ENCODE measurements around the gene GALNT18.
A peak's percentile ranks its signal among the peaks of the same experiment; 100 is the strongest.

The GALNT18 gene

GRCh38 chr11:11260903-11261302 is 360.9 kb downstream of the GALNT18 start:
- no peak for DNase-seq

- DNase-seq, result no peak
Observed at GRCh38 chr11:11253995-11254394, 367.8 kb downstream of the GALNT18 start.

- DNase-seq, result no peak
Observed at GRCh38 chr11:11253497-11253896, 368.3 kb downstream of the GALNT18 start.

GRCh38 chr11:11252403-11252802 is 369.4 kb downstream of the GALNT18 start:
- DNase-seq, result no peak

- DNase-seq, result no peak
Observed at GRCh38 chr11:11251394-11251970, 370.3 kb downstream of the GALNT18 start.

GRCh38 chr11:11250470-11250869 is 371.3 kb downstream of the GALNT18 start:
- no peak for DNase-seq

- DNase-seq, result no peak
Observed at GRCh38 chr11:11247576-11247975, 374.2 kb downstream of the GALNT18 start.

GRCh38 chr11:11247086-11247485 is 374.7 kb downstream of the GALNT18 start:
- DNase-seq, result no peak

GRCh38 chr11:11246166-11246565 is 375.6 kb downstream of the GALNT18 start:
- DNase-seq, result no peak

- DNase-seq, result no peak
Observed at GRCh38 chr11:11245453-11245852, 376.4 kb downstream of the GALNT18 start.

GRCh38 chr11:11244470-11245080 is 377.2 kb downstream of the GALNT18 start:
- no peak for DNase-seq

GRCh38 chr11:11243590-11244469 is 378.0 kb downstream of the GALNT18 start:
- peak; percentile 12 for DNase-seq

GRCh38 chr11:11243209-11243589 is 378.6 kb downstream of the GALNT18 start:
- DNase-seq, result no peak

- DNase-seq, result no peak
Observed at GRCh38 chr11:11241284-11241683, 380.5 kb downstream of the GALNT18 start.

GRCh38 chr11:11239959-11240358 is 381.8 kb downstream of the GALNT18 start:
- no peak for DNase-seq

GRCh38 chr11:11237070-11237832 is 384.6 kb downstream of the GALNT18 start:
- DNase-seq, result no peak

GRCh38 chr11:11236498-11237059 is 385.2 kb downstream of the GALNT18 start:
- DNase-seq, result no peak

- DNase-seq, result no peak
Observed at GRCh38 chr11:11231763-11232162, 390.0 kb downstream of the GALNT18 start.

- no peak for DNase-seq
Observed at GRCh38 chr11:11230802-11231562, 390.8 kb downstream of the GALNT18 start.

- no peak for DNase-seq
Observed at GRCh38 chr11:11230087-11230486, 391.7 kb downstream of the GALNT18 start.

- DNase-seq, result no peak
Observed at GRCh38 chr11:11229647-11230046, 392.2 kb downstream of the GALNT18 start.
